ENCODE results near the gene FAM133A.
A peak's percentile ranks its signal among the peaks of the same experiment; 100 is the strongest.

Gene FAM133A

GRCh38 chrX:93673869-93674271 is at the start of gene FAM133A:
Gene FAM133A (plus strand): TSS chrX:93674206. CDS start chrX:93709420, 35,214 bp downstream.
- H3K4me3 Mint-ChIP-seq, result peak within 1 kb of the TSS; percentile 90 to 93
- no peaks in the 10 kb centered on the region for H3K27me3 Mint-ChIP-seq
- ATAC-seq (no peak), DNase-seq (no peak)
- H3K9me3 Mint-ChIP-seq, result no peaks in the 10 kb centered on the region
- peaks cover 7% of the 10 kb centered on the region for H3K4me1 Mint-ChIP-seq
- peak within 1 kb of the TSS; percentile 90 to 95 for H3K27ac Mint-ChIP-seq

- no peaks in the 10 kb centered on the region for H3K4me1 Mint-ChIP-seq
- no peak overlapping the region for H3K4me3 Mint-ChIP-seq
- DNase-seq (no peak), ATAC-seq (no peak)
- H3K27ac Mint-ChIP-seq, result no peak overlapping the region
- no peaks in the 10 kb centered on the region for H3K9me3 Mint-ChIP-seq
- H3K27me3 Mint-ChIP-seq, result no peaks in the 10 kb centered on the region
These were observed 36.4 kb upstream of the FAM133A start for GRCh38 chrX:93637591-93637990.

GRCh38 chrX:93649381-93649780 is 24.6 kb upstream of the FAM133A start:
- no peaks in the 10 kb centered on the region for H3K9me3 Mint-ChIP-seq
- DNase-seq (no peak), ATAC-seq (no peak)
- no peaks in the 10 kb centered on the region for H3K27me3 Mint-ChIP-seq
- no peak overlapping the region for H3K27ac Mint-ChIP-seq
- no peaks in the 10 kb centered on the region for H3K4me1 Mint-ChIP-seq
- H3K4me3 Mint-ChIP-seq, result no peak overlapping the region

GRCh38 chrX:93660575-93660974 is 13.4 kb upstream of the FAM133A start:
- no peaks in the 10 kb centered on the region for H3K9me3 Mint-ChIP-seq
- no peak overlapping the region for H3K4me3 Mint-ChIP-seq
- ATAC-seq, result no peak
- H3K27me3 Mint-ChIP-seq, result no peaks in the 10 kb centered on the region
- H3K4me1 Mint-ChIP-seq, result peaks cover 6% of the 10 kb centered on the region
- no peak overlapping the region for H3K27ac Mint-ChIP-seq
- DNase-seq, result no peak

- Mint-ChIP-seq H3K27me3 (no peaks in the 10 kb centered on the region), H3K4me3 (peak within 1 kb of the TSS; percentile 90 to 93), H3K9me3 (no peaks in the 10 kb centered on the region), H3K4me1 (peaks cover 7% of the 10 kb centered on the region), H3K27ac (peak within 1 kb of the TSS; percentile 90 to 95)
- peak; percentile 64 to 71 for DNase-seq
- peak; percentile 95 for ATAC-seq
These were observed 744 bp upstream of the FAM133A start, which contains the start of gene NAP1L3 for GRCh38 chrX:93673056-93673868. Gene NAP1L3 (minus strand): TSS chrX:93673578. CDS start chrX:93673304, 274 bp downstream.

GRCh38 chrX:93695981-93696380 is 22.0 kb downstream of the FAM133A start:
- H3K27me3 Mint-ChIP-seq, result no peaks in the 10 kb centered on the region
- no peak overlapping the region for H3K4me3 Mint-ChIP-seq
- ATAC-seq, result no peak
- no peaks in the 10 kb centered on the region for H3K9me3 Mint-ChIP-seq
- no peaks in the 10 kb centered on the region for H3K4me1 Mint-ChIP-seq
- no peak for DNase-seq
- no peak overlapping the region for H3K27ac Mint-ChIP-seq

GRCh38 chrX:93703701-93704100 is 29.7 kb downstream of the FAM133A start:
- DNase-seq (no peak), ATAC-seq (no peak)
- no peak overlapping the region for H3K27ac Mint-ChIP-seq
- H3K4me1 Mint-ChIP-seq, result no peaks in the 10 kb centered on the region
- H3K9me3 Mint-ChIP-seq, result no peaks in the 10 kb centered on the region
- no peaks in the 10 kb centered on the region for H3K27me3 Mint-ChIP-seq
- H3K4me3 Mint-ChIP-seq, result no peak overlapping the region

GRCh38 chrX:93711076-93711475 is 37.1 kb downstream of the FAM133A start:
- Mint-ChIP-seq H3K4me1 (no peaks in the 10 kb centered on the region), H3K9me3 (no peaks in the 10 kb centered on the region), H3K27ac (no peak overlapping the region), H3K27me3 (no peaks in the 10 kb centered on the region), H3K4me3 (no peak overlapping the region)
- DNase-seq, result no peak
- ATAC-seq, result no peak

- Mint-ChIP-seq H3K4me1 (no peaks in the 10 kb centered on the region), H3K4me3 (no peak overlapping the region), H3K9me3 (no peaks in the 10 kb centered on the region), H3K27ac (no peak overlapping the region), H3K27me3 (no peaks in the 10 kb centered on the region)
- DNase-seq (no peak), ATAC-seq (no peak)
These were observed 67.8 kb downstream of the FAM133A start for GRCh38 chrX:93741811-93742210.

GRCh38 chrX:93760163-93760562 is 86.2 kb downstream of the FAM133A start:
- DNase-seq (no peak), ATAC-seq (no peak)
- H3K27ac Mint-ChIP-seq, result no peak overlapping the region
- H3K4me1 Mint-ChIP-seq, result no peaks in the 10 kb centered on the region
- no peak overlapping the region for H3K4me3 Mint-ChIP-seq
- peaks cover 0 to 6% of the 10 kb centered on the region in 2 donors for H3K9me3 Mint-ChIP-seq
- H3K27me3 Mint-ChIP-seq, result peaks cover 7% of the 10 kb centered on the region

All from stimulated activated naive CD8-positive, alpha-beta T cell treated with anti-CD3 and anti-CD28 coated beads, Interleukin-15, amount 100 ng/mL, for 72 hours (primary cell).